NK-92 (cell line): Measurements from ENCODE around the gene COL23A1.

Experiments used
- DNase-seq: peaks from one replicate; lab custom pipeline; 2025; ENCODE audit not compliant: unreplicated experiment; lab: John Stamatoyannopoulos, UW

COL23A1 gene

DNA sequence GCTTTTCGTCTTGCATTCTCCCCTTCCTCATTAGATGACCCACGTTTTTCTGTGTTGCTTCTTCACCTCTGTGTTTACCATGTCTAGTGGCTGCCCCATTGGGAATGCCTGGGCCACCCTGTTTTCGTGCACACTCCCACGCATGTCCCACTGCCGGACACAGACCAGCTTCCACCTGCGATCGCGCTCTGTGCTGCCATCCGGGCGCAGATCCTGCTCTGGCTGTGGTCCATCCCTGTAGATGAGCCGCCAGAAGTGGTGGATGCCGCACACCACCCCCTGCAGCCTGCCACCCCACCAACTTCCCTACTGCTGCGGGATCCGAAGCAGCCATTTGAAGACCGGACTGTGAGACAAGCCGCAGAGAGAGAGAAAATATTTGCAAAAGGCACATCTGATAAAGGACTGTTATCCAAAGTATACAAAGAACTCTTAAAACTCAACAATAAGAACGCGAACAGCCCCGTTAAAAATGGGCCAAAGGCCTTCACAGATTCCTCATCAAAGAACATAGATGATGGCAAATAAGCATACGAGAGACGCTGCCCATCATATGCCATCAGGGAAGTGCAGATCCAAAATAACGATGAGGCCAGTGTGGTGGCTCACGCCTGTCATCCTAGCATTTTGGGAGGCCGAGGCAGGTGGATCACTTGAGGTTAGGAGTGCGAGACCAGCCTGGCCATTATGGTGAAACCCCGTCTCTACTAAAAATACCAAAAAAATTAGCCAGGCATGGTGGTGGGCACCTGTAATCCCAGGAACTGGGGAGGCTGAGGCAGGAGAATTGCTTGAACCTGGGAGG lies 163.7 kb downstream of the COL23A1 start:
- DNase-seq, result no peak

DNA sequence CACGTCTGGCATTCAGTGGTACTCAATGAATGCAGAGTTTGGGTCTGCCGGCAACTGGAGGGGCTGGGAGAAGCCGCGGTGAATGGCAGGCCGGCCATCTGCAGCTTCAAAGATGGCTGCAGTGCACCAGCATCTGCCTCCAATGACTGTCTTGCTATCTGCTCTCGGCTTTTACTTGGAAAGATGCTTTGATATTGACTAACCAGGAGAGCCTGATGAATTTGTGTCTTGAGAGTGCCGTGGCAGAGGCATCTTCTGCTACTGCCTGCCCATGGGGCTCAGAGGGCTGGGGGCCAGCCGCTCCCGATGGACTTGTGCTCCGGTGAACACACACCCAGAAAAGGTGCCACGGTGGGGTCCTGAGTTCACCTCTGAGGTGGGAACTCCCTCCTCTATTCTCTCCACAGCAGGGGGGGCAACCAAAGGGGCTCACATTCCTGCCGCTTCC lies 164.5 kb downstream of the COL23A1 start:
- no peak for DNase-seq

- DNase-seq, result no peak
Measured at GRCh38 chr5:178424810-178425177, 165.4 kb downstream of the COL23A1 start.

DNA sequence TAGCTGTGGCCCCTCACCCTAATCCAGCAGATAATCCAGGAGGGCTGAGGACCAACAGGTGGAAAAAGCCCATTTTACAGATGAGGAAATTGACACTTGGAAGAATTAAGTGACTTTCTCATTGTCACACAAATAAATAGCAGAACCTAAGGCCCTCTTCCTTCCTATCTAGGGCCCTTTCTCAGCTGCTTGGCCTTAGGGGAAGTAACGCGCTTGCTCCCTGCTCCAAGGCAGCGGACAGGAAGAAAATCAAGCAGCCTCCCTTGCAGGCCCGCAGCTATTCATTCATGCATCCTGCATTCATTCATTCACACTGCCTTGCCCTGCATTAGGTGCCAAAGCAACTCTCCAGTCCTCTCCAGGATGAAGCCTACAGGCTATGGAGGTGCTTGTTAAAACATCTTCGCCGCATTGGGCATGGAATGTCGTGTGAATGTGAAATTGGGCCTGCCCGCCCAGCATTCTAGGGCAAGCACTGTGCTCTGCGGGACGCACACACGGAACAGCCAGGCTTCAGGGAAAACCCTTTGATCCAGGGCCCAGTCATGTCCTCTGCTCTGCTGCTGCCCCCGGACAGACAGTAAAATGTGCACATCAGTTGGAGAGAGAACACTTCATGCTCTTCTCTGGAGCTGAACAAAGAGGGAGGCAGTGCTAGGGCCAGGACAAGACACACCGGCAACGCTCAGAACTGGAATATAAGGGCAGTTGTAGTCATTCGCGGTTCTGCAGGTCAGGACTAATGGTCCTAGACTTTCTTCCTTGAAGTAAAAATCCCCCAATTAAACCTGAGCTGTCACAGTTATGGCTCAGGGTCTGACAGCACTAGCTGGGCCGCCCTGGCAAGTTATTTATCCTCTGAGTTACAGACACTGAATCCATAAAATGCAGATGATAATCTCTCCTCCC lies 166.0 kb downstream of the COL23A1 start:
- no peak for DNase-seq

- DNase-seq, result no peak
Measured at GRCh38 chr5:178423431-178423830, 166.8 kb downstream of the COL23A1 start.

DNA sequence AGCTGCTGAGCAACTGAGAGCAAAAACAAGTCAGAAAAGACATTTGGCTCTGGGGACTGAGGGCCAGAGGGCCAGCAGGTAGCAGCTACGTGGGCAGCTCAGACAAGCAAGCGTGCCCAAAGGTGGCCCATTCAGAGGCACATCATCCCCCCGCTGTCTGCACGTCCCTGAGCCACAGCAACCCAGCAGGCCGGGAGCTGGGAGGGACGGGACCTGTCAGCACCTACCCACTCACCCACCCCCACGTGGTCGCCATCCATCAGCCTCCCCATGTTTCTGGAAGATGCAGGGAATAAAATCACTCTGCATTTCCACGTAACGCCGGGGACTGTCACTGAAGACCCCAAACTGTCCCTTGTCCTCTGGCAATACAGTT lies 167.8 kb downstream of the COL23A1 start:
- no peak for DNase-seq

- no peak for DNase-seq
Measured at GRCh38 chr5:178421699-178422399, 168.3 kb downstream of the COL23A1 start.

DNA sequence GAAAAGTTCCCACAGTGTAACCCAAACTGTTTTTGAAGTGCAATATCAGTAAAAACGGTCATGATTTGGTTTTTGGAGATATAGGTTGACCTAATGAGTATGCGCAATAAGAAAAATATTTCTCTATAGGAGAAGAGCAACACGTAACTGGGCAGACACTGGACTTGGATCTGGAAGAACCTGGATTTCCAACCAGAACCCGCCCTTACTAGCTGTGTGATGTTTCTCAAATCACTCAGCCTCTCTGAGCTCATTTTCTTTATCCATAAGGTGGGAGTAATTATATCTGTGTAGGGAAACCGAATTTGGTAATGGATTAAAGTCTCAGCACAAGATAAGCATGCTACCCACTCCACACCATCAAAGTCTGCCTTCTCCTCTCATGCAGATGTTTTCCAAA lies 169.1 kb downstream of the COL23A1 start:
- no peak for DNase-seq

- DNase-seq, result no peak
Measured at GRCh38 chr5:178420354-178420781, 169.8 kb downstream of the COL23A1 start.

DNA sequence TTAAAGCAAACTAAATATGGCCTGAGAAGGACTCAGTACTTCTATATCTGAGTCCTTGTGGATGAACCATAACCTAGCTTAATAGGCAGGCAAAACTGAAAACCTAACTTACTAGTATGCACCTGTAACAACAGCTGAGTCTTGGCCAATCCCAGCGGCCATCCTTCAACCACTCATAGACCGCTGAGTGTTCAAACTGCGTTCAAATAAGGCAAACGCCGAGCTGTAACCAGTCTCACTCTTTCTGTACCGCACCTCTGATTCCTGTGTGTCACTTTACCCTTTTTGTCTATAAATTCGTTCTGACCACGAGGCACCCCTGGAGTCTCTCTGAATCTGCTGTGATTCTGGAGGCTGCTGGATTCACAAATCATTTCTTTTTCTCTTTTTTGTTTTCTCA lies 170.5 kb downstream of the COL23A1 start:
- DNase-seq, result no peak

DNA sequence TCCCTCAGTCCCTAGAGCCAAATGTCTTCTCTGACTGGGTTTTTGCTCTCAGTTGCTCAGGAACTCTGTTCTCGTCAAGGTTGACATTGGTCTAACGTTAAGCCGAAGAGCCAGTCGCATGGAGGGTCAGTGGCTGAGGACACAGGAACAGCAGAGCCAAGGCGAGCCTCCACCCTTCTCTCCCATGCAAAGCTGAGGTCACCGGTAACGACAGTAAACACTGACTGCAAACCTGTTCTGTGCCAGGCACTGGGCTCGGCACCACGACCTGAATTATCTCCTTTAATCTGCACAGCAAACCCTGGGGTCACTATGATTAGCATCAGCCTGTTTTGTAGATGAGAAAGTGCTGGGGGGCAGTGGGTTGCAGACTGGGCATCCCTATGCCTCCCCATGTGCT lies 171.0 kb downstream of the COL23A1 start:
- DNase-seq, result no peak

- no peak for DNase-seq
Measured at GRCh38 chr5:178418471-178419010, 171.7 kb downstream of the COL23A1 start.

DNA sequence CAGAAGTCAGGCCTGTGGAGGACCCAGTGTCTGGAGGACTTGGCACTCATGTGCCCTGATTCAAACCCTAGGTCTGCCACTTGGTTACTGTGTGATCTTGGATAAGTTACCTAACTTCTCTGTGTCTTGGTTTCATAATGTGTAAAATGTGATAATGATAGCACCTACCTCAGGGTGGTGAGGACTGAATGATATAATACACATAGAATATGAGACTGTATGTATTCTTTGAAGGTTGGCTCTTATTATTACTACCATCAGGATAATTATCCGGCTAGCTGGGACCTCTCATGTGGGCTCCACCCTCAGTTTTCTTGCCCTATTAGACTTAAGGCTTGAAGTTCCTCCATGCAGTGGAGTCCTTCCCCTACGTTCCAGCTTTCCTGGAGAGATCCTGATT lies 172.2 kb downstream of the COL23A1 start:
- DNase-seq, result no peak

DNA sequence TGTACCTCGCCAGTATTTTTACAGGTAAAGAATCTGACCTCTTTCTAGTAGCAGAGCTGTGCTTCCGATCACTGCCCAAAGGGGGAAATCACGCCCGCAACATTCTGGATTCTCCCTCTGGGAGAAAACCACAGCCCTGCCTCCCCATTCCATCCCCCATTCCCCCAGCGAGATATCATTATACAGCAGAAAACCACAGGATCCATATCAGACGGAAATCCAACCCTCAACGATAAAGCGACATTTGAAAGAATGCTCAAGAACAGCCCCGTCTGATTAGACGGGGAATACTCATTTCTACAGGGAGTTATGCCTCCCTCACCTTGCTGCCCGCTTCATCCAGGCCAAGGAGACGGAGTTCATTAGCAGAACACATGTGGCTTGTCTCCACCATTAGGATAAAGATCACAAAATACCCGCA lies 172.8 kb downstream of the COL23A1 start:
- no peak for DNase-seq

- no peak for DNase-seq
Measured at GRCh38 chr5:178416919-178417318, 173.3 kb downstream of the COL23A1 start.

GRCh38 chr5:178416206-178416882 lies 173.8 kb downstream of the COL23A1 start:
- no peak for DNase-seq

DNA sequence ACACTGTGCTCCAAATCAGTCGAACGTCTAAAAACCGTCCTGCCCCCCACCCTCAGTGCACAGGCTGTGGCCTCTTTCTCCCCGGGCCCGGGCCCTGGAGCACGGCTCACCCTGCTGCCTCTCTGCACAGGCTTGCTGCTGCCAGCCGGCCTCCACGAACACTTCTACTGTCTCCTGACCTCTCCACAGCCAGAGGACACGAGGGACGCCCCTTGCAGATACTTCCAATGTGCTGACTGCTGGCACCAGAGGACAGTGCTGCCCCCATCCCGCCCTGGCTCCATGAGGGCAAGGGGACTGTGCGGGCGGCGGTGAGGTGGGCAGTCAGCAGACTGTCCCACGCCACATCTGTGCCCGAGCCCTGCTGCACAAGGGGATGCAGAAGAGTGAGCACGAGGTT lies 174.8 kb downstream of the COL23A1 start:
- DNase-seq, result no peak

DNA sequence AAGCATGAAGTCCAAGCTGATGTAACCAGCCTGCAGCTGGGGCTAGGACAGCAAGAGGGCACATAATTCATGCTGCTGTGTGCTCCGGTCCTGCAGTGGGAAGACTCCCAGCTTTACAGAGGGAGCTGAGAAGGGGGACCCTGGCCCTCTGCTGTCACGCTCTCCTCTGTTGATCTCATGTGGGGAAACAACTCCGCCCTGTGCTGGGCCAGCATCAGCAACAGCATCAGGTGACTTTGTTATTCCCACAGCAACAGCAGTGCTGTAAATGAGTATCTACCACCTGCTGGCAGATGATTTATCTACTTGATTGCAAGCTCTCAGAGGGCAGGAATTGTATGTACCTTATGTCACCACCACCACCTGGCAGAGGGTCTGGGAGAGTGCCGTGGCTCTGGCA lies 176.2 kb downstream of the COL23A1 start:
- DNase-seq, result no peak

DNA sequence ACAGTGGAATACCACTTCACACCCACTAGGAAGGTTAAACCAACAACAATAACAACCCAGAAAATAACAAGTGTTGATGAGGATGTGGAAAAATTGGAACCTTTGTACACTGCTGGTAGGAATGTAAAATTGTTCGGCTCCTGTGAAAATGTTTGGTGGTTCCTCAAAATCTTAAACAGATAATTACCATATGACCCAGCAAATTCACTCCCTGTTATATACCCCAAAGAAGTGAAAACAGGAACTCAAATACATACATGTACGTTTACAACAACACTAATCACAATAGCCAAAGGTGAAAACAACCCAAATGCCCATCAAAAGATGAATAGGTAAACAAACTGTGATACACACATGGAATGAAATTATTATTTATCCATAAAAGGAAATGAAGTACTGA lies 179.1 kb downstream of the COL23A1 start:
- no peak for DNase-seq

DNA sequence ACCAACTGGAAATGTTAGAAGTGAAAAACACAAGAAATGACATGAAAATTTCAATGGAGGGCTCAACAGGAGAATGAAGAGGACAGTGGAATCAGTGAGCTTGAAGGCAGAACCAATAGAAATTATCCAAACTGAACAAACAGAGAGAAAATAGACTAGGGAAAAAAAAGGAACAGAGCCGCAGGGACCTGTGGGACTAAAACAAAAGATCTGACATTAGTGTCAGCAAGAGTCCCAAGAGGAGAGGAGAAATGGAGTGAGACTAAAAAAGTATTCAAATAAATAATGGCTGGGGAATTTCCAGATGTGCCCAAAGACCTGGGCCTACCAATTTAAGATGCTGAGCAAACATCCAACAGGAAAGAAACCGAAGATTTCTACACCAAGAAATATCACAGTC lies 182.5 kb downstream of the COL23A1 start:
- DNase-seq, result no peak

DNA sequence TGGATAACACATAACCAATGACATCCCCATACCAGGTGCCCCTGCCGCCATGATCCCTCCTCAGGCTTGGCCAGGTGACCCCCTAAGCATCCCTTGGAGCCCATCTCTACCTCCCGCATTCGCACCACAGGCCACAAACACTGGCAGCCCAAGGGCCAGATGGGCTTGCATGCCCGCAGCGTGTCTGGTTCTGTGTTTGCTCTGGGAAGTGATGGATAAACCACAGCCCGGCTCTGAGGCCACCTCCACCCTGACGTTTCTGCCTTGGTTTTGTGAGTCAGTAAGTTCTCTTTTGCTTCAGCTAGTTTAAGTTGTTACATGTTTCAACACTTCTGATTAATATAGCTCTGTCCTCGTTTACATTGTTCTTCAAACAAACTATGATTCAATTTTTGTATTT lies 185.2 kb downstream of the COL23A1 start:
- DNase-seq, result no peak
